GM18868 (cell line): ENCODE measurements around the gene YWHAG.
"Not testable (repeated sequence)": the region's sequence is repeated elsewhere in the genome, so short reads cannot be mapped to it uniquely, and the experiment has no call there.

Experiments used
- ATAC-seq: cut with Tn5 transposase; IDR thresholded peaks from one replicate; pipeline ENCODE4 v1.9.1; 2021; ENCODE audit warnings: mild to moderate bottlenecking, moderate library complexity; ENCODE audit not compliant: unreplicated experiment

The YWHAG gene

DNA sequence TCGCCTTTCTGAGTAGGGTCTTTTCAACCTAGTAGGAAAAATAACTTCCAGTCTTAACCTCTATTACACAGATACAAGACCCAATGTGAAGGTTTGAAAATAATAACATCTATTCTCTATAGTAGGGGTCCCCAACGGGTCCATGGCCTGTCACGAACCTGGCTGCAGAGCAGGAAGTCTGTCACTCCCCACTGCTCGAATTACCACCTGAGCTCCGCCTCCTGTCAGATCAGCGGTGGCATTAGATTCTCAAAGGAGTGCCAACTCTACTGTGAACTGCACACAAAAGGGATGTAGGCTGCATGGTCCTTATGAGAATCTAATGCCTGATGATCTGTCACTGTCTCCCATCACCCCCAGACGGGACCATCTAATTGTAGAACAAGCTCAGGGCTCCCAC is 7.4 kb downstream of the YWHAG start:
- no peak for ATAC-seq

DNA sequence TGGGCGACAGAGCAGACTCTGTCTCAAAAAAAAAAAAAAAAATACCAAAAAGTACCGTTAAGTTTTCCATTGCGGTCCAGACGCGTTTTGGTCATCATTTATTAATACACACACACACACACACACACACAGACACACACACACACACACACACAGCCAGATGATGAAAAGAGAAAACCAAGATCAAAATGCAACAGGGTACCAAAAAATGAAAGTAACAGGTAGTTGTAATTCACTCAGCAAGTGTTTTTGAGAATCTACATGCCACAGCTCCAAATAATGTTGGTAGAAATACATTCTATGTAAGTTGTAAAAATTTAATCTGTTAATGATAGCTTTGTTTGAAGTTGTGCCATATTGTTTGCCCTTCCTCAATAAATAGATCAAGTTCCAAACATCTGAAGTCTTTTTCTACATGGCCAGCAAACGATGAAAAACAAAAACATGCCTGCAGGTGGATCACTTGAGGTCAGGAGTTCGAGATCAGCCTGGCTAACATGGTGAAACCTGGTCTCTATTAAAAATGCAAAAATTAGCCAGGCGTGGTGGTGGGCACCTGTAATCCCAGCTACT is 9.4 kb downstream of the YWHAG start:
- no peak for ATAC-seq

DNA sequence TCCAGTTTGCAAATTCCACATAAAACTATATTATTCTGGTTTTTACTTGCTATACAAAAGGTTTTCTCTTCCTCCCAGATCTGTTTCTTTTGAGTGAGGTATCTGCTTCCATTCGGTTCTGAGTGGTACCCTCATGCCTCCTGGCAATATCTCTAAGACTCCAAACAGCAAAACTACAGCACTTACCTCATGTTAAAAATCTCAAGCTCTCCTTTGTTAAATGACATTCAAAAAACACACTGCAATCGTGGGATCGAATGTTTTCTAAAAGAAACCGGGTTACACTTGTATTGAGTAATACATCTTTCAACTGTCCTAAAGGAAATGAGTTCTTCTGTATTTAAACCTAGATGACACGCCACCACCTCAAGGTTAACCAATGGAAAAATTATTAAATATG is 11.1 kb downstream of the YWHAG start:
- ATAC-seq = no peak

DNA sequence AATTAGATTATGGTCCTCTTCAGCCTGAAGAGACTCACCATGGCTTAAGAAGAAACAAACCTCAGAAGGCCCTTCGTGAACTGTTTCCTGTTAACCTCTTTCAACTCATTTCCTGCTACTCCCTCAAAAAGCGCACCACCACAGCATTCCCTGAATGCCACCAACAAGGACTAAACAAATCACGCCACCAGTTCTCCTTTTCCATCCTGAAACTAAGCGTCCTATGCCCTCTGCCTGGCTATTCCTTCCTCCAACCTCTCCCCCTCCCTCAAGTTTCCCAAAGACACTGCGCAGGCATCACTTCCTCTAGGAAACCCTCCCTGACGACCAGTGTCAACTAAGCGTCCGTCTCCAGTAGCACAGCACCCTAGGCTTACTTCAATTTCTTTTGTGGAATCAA is 12.0 kb downstream of the YWHAG start:
- ATAC-seq = no peak

DNA sequence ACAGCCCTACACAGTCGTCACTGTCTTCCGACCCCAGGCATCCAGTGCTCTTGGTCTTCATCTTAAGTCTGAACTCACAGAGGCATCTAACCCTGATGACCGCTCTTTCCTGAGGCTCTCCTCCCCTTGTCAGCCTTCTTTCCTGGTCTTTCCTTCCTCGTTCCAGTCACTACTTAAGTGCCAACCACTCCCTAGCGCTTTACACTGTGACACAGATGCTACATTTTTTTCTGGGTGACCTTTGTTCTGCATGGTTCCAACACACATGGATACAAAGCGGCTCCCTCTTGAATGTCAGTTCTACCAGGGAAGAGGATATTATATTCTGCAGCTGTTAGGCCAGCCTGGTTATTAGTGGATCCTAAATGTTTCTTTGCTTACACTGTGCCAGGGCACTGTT is 12.7 kb downstream of the YWHAG start:
- no peak for ATAC-seq

DNA sequence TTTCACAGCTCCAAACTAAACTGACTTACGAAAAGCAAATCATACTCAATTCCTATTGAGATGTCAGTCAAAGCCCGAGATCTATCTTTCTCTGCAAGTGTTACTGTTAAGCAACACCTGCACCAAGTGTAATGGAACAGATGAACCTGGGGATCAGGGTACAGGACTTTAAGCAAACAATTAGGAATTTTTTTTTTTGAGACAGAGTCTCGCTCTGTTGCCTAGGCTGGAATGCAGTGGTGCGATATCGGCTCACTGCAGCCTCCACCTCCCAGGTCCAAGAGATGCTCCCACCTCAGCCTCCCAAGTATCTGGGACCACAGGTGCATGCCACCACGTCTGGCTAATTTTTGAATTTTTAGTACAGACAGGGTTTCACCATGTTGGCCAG is 14.9 kb downstream of the YWHAG start:
- no peak for ATAC-seq

DNA sequence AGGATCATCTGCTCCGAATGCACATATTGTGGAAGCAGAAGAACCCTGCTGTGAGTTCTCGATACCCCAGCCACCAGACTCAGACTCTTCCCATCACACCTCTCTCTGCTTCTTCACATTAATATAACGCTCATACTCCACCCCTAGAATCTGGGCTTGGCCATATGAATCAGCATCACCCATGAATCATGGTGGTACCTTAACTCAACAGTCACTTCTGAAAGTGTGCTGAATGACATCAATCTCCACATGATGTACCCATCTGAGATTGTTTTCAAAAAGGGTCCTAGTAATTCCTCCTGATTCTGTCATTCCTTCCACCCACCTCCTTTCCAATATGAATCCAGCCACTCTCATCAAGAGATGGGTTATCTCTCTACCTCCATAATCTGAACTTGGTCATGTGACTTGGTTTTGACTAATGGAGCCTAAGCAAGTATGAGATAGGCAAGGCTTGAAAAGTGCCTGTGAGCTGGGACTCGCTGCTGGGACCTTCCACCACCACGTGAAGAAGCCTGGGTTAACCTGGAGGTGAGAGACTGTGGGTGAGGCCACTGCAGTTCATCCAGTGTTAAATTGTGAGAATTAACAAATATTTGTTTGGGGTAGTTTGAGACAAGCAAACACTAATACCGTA is 15.4 kb downstream of the YWHAG start:
- no peak for ATAC-seq

DNA sequence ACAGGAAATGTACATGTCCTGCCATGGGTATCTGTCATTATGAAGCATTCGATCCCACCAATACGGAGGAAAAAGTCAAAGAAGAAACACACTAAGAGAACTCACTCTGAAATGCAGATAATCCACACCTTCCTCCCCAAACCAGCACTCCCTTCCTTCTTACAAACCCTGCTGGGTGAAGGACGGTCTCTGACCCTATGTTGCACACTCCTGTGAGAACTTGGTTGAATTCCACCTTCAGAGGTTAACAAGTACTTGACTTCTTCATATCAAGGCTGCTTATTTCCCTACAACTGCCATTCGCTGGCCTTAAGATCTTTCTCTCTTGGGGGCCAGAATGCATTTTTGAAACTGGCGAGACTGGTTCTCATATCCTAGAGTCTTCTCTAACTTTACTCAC is 16.6 kb downstream of the YWHAG start:
- ATAC-seq = no peak

DNA sequence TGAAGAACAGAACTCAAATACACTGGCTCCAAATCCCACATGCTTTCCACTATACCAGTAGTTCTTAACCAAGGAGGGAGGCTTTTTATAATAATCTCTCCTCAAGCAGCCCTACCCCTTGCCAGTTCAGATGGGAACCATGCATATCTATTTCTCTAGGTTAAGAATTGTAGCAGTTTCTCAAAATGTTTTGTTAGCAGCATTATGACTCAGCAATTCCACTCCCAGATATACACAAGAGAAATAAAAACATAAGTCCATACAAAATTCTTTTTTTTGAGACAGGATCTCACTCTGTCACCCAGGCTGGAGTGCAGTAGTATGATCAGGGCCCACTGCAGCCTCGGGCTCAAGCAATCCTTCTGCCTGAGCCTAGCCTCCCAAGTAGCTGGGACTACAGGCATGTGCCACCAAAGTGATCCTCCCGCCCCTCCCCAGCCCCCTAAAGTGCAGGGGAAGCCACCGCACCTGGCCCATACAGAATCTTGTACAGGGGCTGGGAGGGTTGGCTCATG is 18.1 kb downstream of the YWHAG start:
- no peak for ATAC-seq

DNA sequence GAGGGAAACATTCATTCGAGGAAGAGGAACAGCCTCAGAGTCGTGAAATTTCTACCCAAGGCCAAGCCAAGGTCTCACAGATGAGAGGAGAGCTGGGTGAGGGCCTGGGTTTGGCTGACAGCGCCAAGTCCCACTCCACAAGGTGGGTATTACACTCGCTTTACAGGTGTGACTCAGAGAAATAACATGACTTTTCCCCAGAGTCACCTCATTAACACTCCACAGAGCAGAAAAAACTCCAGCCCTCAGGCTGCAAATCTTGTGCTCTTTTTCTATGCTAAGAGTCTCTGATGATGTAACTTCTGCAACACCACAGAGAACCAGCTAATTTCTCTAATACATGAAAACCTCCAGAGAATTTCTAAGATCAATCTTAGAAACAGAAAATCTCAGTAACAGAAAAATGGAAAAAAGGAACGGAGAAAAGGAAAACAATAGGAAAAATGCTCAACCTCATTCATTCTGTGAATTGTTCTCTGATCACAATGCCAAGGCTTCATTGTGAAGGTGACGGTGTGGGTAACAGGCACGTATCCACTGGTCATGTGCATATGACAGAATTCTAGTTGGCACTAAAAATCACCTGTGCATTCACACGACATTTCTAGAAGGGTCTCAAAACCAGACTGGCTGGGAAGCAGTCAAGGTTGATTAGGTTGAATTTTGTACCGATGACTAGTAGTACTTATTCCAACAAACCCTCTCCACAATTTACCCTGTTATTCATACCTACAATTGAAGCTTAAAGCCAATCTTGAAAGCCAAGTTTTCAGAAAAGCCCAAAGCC is 20.3 kb downstream of the YWHAG start:
- no peak for ATAC-seq

DNA sequence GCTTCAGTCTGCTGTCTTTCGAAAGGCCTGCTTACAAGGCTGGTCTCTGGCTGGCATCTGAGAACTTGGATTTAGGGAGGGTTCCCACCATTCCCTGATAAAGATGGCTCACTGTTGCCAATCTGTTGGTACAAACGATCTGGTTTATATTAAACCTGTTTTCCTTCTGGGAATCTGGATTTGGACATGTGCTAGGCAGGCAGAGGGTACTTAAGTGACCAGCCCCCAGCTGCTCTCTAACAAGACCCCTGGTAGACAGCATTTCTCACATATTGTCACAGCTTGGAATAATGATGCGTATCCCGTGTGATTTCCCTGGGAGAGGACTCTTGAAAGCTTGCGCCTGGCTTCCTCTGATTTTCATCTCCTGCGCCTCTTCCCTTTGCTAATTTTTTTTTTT is 21.6 kb downstream of the YWHAG start:
- no peak for ATAC-seq

DNA sequence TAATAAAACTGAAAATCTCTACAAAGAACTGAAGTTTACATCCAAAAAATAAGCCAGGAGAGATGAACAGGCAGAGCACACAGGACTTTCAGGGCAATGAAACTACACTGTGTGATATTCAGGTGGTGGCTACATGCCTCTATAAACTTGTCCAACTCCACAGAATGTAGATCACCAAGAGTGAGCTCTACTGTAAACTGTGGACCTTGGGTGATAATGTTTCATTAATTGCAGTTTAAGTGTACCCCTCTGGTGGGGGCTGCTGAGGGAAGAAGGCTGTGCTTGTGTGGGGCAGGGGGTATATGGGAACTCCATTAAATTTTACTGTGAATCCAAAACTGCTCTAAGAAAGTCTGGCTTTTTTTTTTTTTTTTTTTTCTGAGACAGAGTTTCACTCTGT is 22.7 kb downstream of the YWHAG start:
- ATAC-seq = no peak

DNA sequence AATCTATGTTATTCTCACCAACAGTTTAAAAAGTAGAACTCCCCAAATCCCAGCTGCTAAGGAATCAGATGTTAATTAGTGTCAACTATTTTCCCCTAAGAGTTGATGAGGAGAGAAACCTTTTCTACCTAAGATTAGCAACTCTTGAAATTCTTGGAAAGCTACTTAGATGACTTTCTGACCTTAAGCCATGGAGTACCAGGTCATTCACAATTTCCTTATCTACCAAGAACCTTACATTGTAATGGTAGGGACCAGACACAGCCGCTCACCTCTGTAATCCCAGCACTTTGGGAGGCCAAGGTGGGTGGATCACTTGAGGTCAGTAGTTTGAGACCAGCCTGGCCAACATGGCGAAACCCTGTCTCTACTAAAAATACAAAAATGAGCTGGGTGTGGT is 23.4 kb downstream of the YWHAG start:
- not testable (repeated sequence) for ATAC-seq

DNA sequence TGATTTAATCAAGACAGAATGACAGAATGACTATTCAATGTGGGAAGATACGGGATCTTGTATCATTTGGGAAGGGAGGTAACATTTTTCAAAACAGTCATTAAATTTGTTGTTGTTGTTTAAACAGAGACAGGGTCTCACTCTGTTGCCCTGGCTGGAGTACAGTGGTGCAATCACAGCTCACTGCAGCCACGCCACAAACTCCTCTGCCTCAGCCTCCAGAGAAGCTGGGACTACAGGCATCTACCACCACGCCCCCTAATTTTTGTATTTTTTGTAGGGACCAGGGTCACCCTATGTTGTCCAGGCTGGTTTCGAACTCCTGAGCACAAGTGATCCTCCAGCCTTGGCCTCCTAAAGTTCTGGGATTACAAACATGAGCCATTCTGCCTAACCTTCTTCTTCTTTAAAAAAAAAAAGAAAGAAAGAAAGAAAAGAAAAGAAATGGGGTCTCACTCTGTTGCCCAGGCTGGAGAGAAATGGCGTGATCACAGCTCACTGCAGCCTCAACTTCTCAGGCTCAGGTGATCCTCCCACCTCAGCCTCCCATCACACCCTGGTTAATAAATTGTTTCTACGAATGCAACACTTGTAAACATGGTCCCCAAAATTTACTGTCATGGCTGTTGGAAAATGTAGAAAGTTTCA is 24.3 kb downstream of the YWHAG start:
- ATAC-seq = no peak

DNA sequence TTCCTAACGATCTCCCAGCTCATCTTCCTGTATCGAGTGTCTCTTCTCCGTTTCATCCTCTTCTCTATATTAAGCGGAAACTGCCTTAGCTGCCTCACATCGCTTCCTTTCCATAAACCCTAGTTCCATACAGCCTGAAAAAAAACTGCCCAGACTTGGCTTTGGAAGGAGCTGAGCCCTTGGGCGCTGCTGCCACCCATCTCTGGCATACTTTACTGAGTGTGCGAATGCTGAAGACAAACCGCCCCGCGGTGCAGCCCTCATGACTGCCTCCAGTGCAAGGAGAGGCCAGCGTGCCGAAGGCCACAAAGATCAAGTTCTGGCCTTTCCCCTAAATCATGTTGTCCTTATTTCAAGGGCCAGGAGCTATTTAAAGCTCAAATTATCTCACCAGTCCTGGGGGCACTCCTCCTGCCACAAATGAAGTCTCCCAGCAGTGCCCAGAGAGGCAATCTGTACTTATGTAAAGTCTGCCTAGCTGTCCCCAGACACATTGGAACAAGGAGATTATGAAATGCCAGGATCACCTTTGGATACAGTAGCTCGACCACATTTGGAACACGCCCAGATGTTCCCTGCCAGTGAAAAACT is 25.2 kb downstream of the YWHAG start:
- no peak for ATAC-seq

DNA sequence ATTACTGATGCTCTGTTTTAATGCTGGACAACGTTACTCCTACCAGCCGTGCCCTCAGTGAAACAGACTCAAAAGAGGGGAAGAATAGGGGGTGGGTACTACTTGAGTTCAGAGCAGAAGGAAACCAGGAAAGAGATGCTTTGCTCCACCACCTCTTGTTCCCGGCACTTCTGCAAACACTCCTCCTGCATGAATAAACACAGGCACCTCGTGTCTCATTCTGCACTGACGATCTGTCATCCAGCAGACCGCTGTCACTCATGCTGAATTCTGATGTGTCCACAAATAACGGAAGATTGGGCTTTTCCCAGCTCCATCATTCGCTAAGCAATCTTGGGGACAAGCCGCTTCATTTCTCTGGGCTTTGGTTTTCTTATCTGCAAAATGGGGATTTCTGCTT is 26.7 kb downstream of the YWHAG start:
- ATAC-seq = no peak

DNA sequence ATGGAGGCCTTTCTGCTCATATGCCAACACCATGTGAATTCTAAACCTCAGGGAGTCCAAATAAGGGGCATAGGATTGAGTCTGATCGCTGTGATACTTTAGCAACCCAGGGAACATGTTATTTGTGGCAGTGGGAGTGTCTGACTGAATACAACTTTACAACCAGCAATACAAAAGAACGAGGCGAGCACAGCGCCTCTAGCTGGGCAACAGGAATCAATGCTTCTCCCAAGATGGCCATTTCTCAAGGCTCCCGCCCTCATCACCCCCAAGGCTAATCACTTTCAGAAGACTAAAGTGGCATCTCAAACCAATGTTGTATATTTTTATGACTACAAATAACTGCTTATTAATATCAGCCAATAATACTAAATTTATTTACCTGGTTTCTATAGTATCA is 28.1 kb downstream of the YWHAG start:
- no peak for ATAC-seq

DNA sequence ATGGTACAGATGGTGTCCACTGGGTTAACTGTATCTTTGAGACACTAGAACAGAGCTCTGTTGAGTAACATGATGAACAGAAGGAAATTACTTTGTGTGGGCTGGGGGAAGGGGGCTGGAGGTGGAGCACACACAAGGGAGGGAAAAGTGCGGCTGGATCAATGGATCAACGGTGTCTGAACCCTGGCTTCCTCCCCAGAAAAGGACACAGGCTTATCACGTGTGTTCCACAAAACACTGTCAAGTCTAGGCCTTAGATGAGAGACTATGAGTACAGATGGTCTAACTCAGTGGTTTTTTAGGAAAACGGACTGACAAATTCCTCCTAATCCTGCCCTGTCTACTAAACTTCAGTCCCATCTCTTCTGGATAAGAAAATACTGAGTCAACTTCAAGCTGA is 28.5 kb downstream of the YWHAG start:
- no peak for ATAC-seq

DNA sequence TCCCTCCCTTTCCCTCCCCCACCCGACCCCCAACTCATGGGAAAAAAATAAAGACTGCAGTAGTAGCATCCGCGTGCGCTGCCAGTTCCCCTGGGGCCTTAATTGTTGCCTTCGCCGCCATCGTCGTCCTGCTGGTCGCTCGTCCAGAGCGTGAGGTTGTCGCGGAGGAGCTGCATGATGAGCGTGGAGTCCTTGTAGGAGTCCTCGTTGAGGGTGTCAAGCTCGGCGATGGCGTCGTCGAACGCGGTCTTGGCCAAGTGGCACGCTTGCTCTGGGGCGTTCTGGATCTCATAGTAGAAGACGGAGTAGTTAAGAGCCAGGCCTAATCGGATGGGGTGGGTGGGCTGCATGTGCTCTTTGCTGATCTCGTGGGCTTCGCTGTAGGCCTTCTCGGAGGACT is 29.3 kb downstream of the YWHAG start:
- ATAC-seq = no peak

DNA sequence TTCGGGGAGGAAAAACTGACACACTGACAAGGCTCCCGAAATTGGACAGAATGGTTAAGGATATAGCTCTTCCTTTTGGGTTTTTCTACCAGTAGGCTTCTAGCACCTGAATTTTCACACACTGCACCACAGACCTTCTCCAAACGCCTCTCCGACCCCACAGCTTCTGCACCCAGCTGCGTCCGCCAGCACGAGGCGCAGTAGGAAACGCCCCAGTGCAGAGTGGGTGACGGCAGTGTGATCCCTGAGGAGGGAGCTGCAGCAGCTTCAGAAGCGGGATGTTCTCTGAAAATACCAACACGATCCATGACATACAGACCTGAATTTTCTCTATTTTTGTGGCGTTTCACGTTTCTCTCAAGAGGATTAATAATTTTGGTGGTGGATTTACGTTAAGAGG is 30.4 kb downstream of the YWHAG start:
- no peak for ATAC-seq

DNA sequence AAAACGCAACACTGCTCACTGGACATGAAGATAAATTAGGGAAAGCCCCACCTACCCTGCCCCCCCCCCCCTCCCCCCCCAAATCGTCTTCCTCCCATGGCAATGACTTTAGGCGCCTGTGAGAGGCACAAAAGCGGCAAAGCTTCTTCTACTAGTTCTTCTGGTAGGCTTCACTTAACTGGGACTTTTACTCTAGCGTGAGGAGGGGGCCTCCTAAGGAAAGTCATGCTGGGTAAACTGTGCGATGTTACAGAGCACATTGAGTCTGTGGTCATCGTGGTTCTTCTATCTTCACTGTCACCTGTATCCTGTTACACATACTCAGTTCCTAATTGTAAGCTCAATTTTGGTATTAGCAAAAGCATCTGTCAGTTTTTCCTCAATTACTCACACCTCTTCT is 31.2 kb downstream of the YWHAG start:
- no peak for ATAC-seq
